ENCODE data around the gene ATP9A. TPM values are rescaled to one million over a fixed set of nuclear protein-coding genes. Genes with fewer than 3 reads are reported as not detected.

The ATP9A gene
- total and polyA plus RNA-seq, 2 donors (not counting 1 experiment from before 2014, with no cell fraction given), result 23.3 to 96.3 TPM

- Histone ChIP-seq H3K4me1 (ENCODE audit: control insufficient read depth, extremely low read depth, insufficient read depth, low read length) (no peaks in the 10 kb centered on the region), H3K9me3 (ENCODE audit: control insufficient read depth, insufficient read depth, low read depth, low read length) (no peaks in the 10 kb centered on the region), H3K36me3 (ENCODE audit: control insufficient read depth, insufficient read depth, low read length) (no peaks in the 10 kb centered on the region), H3K27ac (ENCODE audit: insufficient read depth, low read length) (no peak overlapping the region), H3K27me3 (ENCODE audit: control insufficient read depth, insufficient read depth, low read length) (no peaks in the 10 kb centered on the region), H3K4me2 (ENCODE audit: extremely low read depth, insufficient read depth, low read length) (peak overlapping the region; percentile 75), H3K79me2 (ENCODE audit: control insufficient read depth, insufficient read depth, low read length) (no peaks in the 10 kb centered on the region), H3K9ac (ENCODE audit: insufficient read depth, low read length) (no peak overlapping the region), H2AFZ (ENCODE audit: low read length) (peak overlapping the region; percentile 8), H3K4me3 (replicated peaks in 1 of 4; ENCODE audit: control extremely low read depth in 1 of 4, insufficient read depth in 1 of 4, low read depth in 3 of 4, low read length in 4 of 4) (peak overlapping the region in 2 of 4 experiments; percentile 4 to 32), H4K20me1 (ENCODE audit: control insufficient read depth, extremely low read depth, insufficient read depth, low read length) (no peaks in the 10 kb centered on the region)
- DNase-seq (ENCODE audit: low read depth in 2 of 2), result no peak
- no peak for TF ChIP-seq EZH2 (IDR thresholded peaks at IDR 0.05; ENCODE audit: low read length, missing control alignments)
- no peak for TF ChIP-seq CTCF (conservative IDR thresholded peaks at IDR 0.05 in 1 of 2, IDR thresholded peaks at IDR 0.05 in 1 of 2; ENCODE audit: low read depth in 1 of 2, low read length in 2 of 2)
Observed at GRCh38 chr20:51715163-51715855, 52.9 kb downstream of the ATP9A start.

GRCh38 chr20:51713213-51713598 lies 55.0 kb downstream of the ATP9A start:
- Histone ChIP-seq H3K79me2 (ENCODE audit: control insufficient read depth, insufficient read depth, low read length) (no peaks in the 10 kb centered on the region), H3K4me3 (replicated peaks in 1 of 4; ENCODE audit: control extremely low read depth in 1 of 4, insufficient read depth in 1 of 4, low read depth in 3 of 4, low read length in 4 of 4) (no peak overlapping the region), H3K27ac (ENCODE audit: insufficient read depth, low read length) (no peak overlapping the region), H3K4me2 (ENCODE audit: extremely low read depth, insufficient read depth, low read length) (no peak overlapping the region), H3K9me3 (ENCODE audit: control insufficient read depth, insufficient read depth, low read depth, low read length) (no peaks in the 10 kb centered on the region), H4K20me1 (ENCODE audit: control insufficient read depth, extremely low read depth, insufficient read depth, low read length) (no peaks in the 10 kb centered on the region), H3K27me3 (ENCODE audit: control insufficient read depth, insufficient read depth, low read length) (no peaks in the 10 kb centered on the region), H3K9ac (ENCODE audit: insufficient read depth, low read length) (no peak overlapping the region), H2AFZ (ENCODE audit: low read length) (no peak overlapping the region), H3K4me1 (ENCODE audit: control insufficient read depth, extremely low read depth, insufficient read depth, low read length) (no peaks in the 10 kb centered on the region), H3K36me3 (ENCODE audit: control insufficient read depth, insufficient read depth, low read length) (no peaks in the 10 kb centered on the region)
- TF ChIP-seq EZH2 (IDR thresholded peaks at IDR 0.05; ENCODE audit: low read length, missing control alignments) (no peak), CTCF (conservative IDR thresholded peaks at IDR 0.05 in 1 of 2, IDR thresholded peaks at IDR 0.05 in 1 of 2; ENCODE audit: low read depth in 1 of 2, low read length in 2 of 2) (no peak)
- no peak for DNase-seq (ENCODE audit: low read depth in 2 of 2)

- Histone ChIP-seq H2AFZ (ENCODE audit: low read length) (no peak overlapping the region), H3K4me3 (replicated peaks in 1 of 4; ENCODE audit: control extremely low read depth in 1 of 4, insufficient read depth in 1 of 4, low read depth in 3 of 4, low read length in 4 of 4) (no peak overlapping the region), H3K27me3 (ENCODE audit: control insufficient read depth, insufficient read depth, low read length) (no peaks in the 10 kb centered on the region)
Observed at GRCh38 chr20:51712501-51713212, 55.5 kb downstream of the ATP9A start.

More at GRCh38 chr20:51712501-51713212, 55.5 kb downstream of the ATP9A start:
- Histone ChIP-seq H3K36me3 (ENCODE audit: control insufficient read depth, insufficient read depth, low read length) (no peaks in the 10 kb centered on the region), H3K27ac (ENCODE audit: insufficient read depth, low read length) (no peak overlapping the region), H4K20me1 (ENCODE audit: control insufficient read depth, extremely low read depth, insufficient read depth, low read length) (no peaks in the 10 kb centered on the region), H3K79me2 (ENCODE audit: control insufficient read depth, insufficient read depth, low read length) (no peaks in the 10 kb centered on the region), H3K9ac (ENCODE audit: insufficient read depth, low read length) (no peak overlapping the region), H3K4me2 (ENCODE audit: extremely low read depth, insufficient read depth, low read length) (no peak overlapping the region), H3K9me3 (ENCODE audit: control insufficient read depth, insufficient read depth, low read depth, low read length) (no peaks in the 10 kb centered on the region), H3K4me1 (ENCODE audit: control insufficient read depth, extremely low read depth, insufficient read depth, low read length) (no peaks in the 10 kb centered on the region)
- TF ChIP-seq EZH2 (IDR thresholded peaks at IDR 0.05; ENCODE audit: low read length, missing control alignments) (no peak), CTCF (conservative IDR thresholded peaks at IDR 0.05 in 1 of 2, IDR thresholded peaks at IDR 0.05 in 1 of 2; ENCODE audit: low read depth in 1 of 2, low read length in 2 of 2) (peak; percentile 41 to 73)
- peak; percentile 51 to 56 for DNase-seq (ENCODE audit: low read depth in 2 of 2)
